Measurements from ENCODE around the gene KANSL1. TPM values are rescaled to one million over a fixed set of nuclear protein-coding genes. Genes with fewer than 3 reads are reported as not detected.

The KANSL1 gene
- total and polyA plus RNA-seq, 2 donors (not counting 1 experiment from before 2014, with no cell fraction given): 36.8 to 233 TPM

GRCh38 chr17:46135126-46135812 lies 58.0 kb downstream of the KANSL1 start:
- Histone ChIP-seq H3K36me3 (replicated peaks in 1 of 2; ENCODE audit: control extremely low read depth in 1 of 2, control insufficient read depth in 1 of 2, extremely low read depth in 1 of 2, insufficient read depth in 2 of 2, low read length in 1 of 2) (peaks cover 4 to 12% of the 10 kb centered on the region in 2 experiments), H3K9ac (ENCODE audit: low read length) (no peak overlapping the region), H3K79me2 (ENCODE audit: control insufficient read depth, insufficient read depth, low read length) (peaks cover 100% of the 10 kb centered on the region), H3K4me3 (ENCODE audit: control extremely low read depth in 1 of 5, extremely low read depth in 1 of 5, insufficient read depth in 1 of 5, low read depth in 2 of 5, low read length in 4 of 5) (no peak overlapping the region), H2AFZ (ENCODE audit: insufficient read depth, low read depth, low read length, poor library complexity, severe bottlenecking) (no peak overlapping the region), H3K27me3 (replicated peaks in 1 of 4; ENCODE audit: control extremely low read depth in 1 of 4, control insufficient read depth in 3 of 4, insufficient read depth in 4 of 4, low read length in 3 of 4) (no peaks in the 10 kb centered on the region), H3K9me3 (ENCODE audit: control extremely low read depth in 1 of 3, control insufficient read depth in 2 of 3, insufficient read depth in 1 of 3, low read length in 2 of 3) (no peaks in the 10 kb centered on the region), H3K4me1 (ENCODE audit: control insufficient read depth in 2 of 2, insufficient read depth in 2 of 2, low read length in 2 of 2) (peaks cover 16 to 35% of the 10 kb centered on the region in 2 donors), H3K4me2 (replicated peaks; ENCODE audit: low read depth, low read length, poor library complexity, severe bottlenecking) (no peak overlapping the region), H3K27ac (ENCODE audit: low read length in 2 of 2) (no peak overlapping the region), H4K20me1 (ENCODE audit: control insufficient read depth, insufficient read depth, low read length, poor library complexity, severe bottlenecking) (peaks cover 99% of the 10 kb centered on the region)
- 100% methylated on average over 1 of the region's 4 CpGs for WGBS (ENCODE audit: insufficient coverage)
- no peaks in the 10 kb centered on the region for H3K9me3 Mint-ChIP-seq (ENCODE audit: insufficient read depth)
- TF ChIP-seq CTCF (IDR thresholded peaks at IDR 0.05) (no peak), EZH2 (IDR thresholded peaks at IDR 0.05; ENCODE audit: borderline replicate concordance, insufficient read depth, low read depth, low read length, poor library complexity, severe bottlenecking) (no peak)
- no peaks in the 10 kb centered on the region for H3K27me3 Mint-ChIP-seq
- CTCF ChIA-PET: interaction anchor here (0.7 kb wide), 1 partner anchor 1462 kb away, joined by 3 read pairs; no protein-coding TSS in a partner anchor
- H3K4me1 Mint-ChIP-seq: peaks cover 80% of the 10 kb centered on the region
- H3K4me3 Mint-ChIP-seq: no peak overlapping the region
- POLR2A ChIA-PET: interaction anchor here (0.7 kb wide), 2 partner anchors 22 to 1649 kb away, joined by 4 to 9 read pairs; no protein-coding TSS in a partner anchor
- intact Hi-C loops (cut with micrococcal nuclease): no loop called here
- H3K27ac Mint-ChIP-seq: no peak overlapping the region
- DNase-seq (no peak), ATAC-seq (ENCODE audit: low read depth) (no peak)

- no peak overlapping the region for H3K27ac Mint-ChIP-seq
- ATAC-seq (ENCODE audit: low read depth) (no peak), DNase-seq (no peak)
- TF ChIP-seq CTCF (IDR thresholded peaks at IDR 0.05) (no peak), EZH2 (IDR thresholded peaks at IDR 0.05; ENCODE audit: borderline replicate concordance, insufficient read depth, low read depth, low read length, poor library complexity, severe bottlenecking) (no peak)
- no peaks in the 10 kb centered on the region for H3K27me3 Mint-ChIP-seq
- Histone ChIP-seq H4K20me1 (ENCODE audit: control insufficient read depth, insufficient read depth, low read length, poor library complexity, severe bottlenecking) (peaks cover 89% of the 10 kb centered on the region), H3K36me3 (replicated peaks in 1 of 2; ENCODE audit: control extremely low read depth in 1 of 2, control insufficient read depth in 1 of 2, extremely low read depth in 1 of 2, insufficient read depth in 2 of 2, low read length in 1 of 2) (peaks cover 7 to 14% of the 10 kb centered on the region in 2 experiments), H3K9me3 (ENCODE audit: control extremely low read depth in 1 of 3, control insufficient read depth in 2 of 3, insufficient read depth in 1 of 3, low read length in 2 of 3) (no peaks in the 10 kb centered on the region), H2AFZ (ENCODE audit: insufficient read depth, low read depth, low read length, poor library complexity, severe bottlenecking) (no peak overlapping the region), H3K27ac (ENCODE audit: low read length in 2 of 2) (no peak overlapping the region), H3K9ac (ENCODE audit: low read length) (no peak overlapping the region), H3K4me1 (ENCODE audit: control insufficient read depth in 2 of 2, insufficient read depth in 2 of 2, low read length in 2 of 2) (no peaks in the 10 kb centered on the region), H3K79me2 (ENCODE audit: control insufficient read depth, insufficient read depth, low read length) (peaks cover 98% of the 10 kb centered on the region), H3K27me3 (replicated peaks in 1 of 4; ENCODE audit: control extremely low read depth in 1 of 4, control insufficient read depth in 3 of 4, insufficient read depth in 4 of 4, low read length in 3 of 4) (no peaks in the 10 kb centered on the region), H3K4me3 (ENCODE audit: control extremely low read depth in 1 of 5, extremely low read depth in 1 of 5, insufficient read depth in 1 of 5, low read depth in 2 of 5, low read length in 4 of 5) (no peak overlapping the region), H3K4me2 (replicated peaks; ENCODE audit: low read depth, low read length, poor library complexity, severe bottlenecking) (no peak overlapping the region)
- CTCF ChIA-PET: interaction anchor here (0.6 kb wide), 1 partner anchor 109 kb away, joined by 5 read pairs; no protein-coding TSS in a partner anchor
- WGBS (ENCODE audit: insufficient coverage): no CpG with 5 or more reads among the region's 2 CpGs
- no peak overlapping the region for H3K4me3 Mint-ChIP-seq
- H3K9me3 Mint-ChIP-seq (ENCODE audit: insufficient read depth): no peaks in the 10 kb centered on the region
- intact Hi-C loops (cut with micrococcal nuclease): no loop called here
- H3K4me1 Mint-ChIP-seq: peaks cover 68% of the 10 kb centered on the region
- POLR2A ChIA-PET: interaction anchor here (0.7 kb wide), 1 partner anchor 47 kb away, joined by 7 read pairs; no protein-coding TSS in a partner anchor
These were observed 63.9 kb downstream of the KANSL1 start for GRCh38 chr17:46129302-46129701.
